Trophoblast cell (in vitro differentiated cells and primary cell): ENCODE results near the gene DLD.

Experiments used
- DNase-seq, 2 donors: peaks; one replicate each; pipeline ENCODE4 v3.0.0-alpha.2; 2016
- H2AFZ ChIP-seq: 2 replicates; pipeline ENCODE4 v1.6.1; 2013; ENCODE audit warnings: low read length, moderate library complexity, mild to moderate bottlenecking; ENCODE audit not compliant: insufficient read depth, poor library complexity
- H2AK5ac ChIP-seq: 2 replicates; pipeline ENCODE4 v1.6.1; 2013; ENCODE audit warnings: mild to moderate bottlenecking, low read length
- H2BK120ac ChIP-seq: 2 replicates; pipeline ENCODE4 v1.6.1; 2013; ENCODE audit warnings: low read length, mild to moderate bottlenecking, moderate library complexity; ENCODE audit not compliant: insufficient read depth, poor library complexity
- H2BK12ac ChIP-seq: 2 replicates; pipeline ENCODE4 v1.6.1; 2013; ENCODE audit warnings: mild to moderate bottlenecking, low read length, moderate library complexity
- H2BK5ac ChIP-seq: 2 replicates; pipeline ENCODE4 v1.6.1; 2013; ENCODE audit warnings: low read length, low read depth, moderate library complexity, mild to moderate bottlenecking; ENCODE audit not compliant: poor library complexity
- H3K14ac ChIP-seq: 2 replicates; pipeline ENCODE4 v1.6.1; 2013; ENCODE audit warnings: mild to moderate bottlenecking, low read length
- H3K18ac ChIP-seq: 2 replicates; pipeline ENCODE4 v1.6.1; 2013; ENCODE audit warnings: mild to moderate bottlenecking, low read length
- H3K23ac ChIP-seq: 2 replicates; pipeline ENCODE4 v1.6.1; 2013; ENCODE audit warnings: low read length
- H3K27ac ChIP-seq: 2 replicates; pipeline ENCODE4 v1.5.1; 2013; ENCODE audit warnings: low read depth, mild to moderate bottlenecking, inconsistent platforms, low read length, moderate library complexity
- H3K27me3 ChIP-seq: 2 replicates; pipeline ENCODE4 v1.6.1; 2013; ENCODE audit warnings: inconsistent platforms, mild to moderate bottlenecking, low read length, moderate library complexity; ENCODE audit not compliant: insufficient read depth
- H3K36me3 ChIP-seq, 2 experiments: 1 replicate in 1 of 2; 2 replicates in 1 of 2; pipeline ENCODE4 v1.6.1; 2013; ENCODE audit warnings: low read length in 2 of 2, mild to moderate bottlenecking in 2 of 2, moderate library complexity in 1 of 2; ENCODE audit not compliant: insufficient read depth in 2 of 2, control insufficient read depth in 1 of 2
- H3K4ac ChIP-seq: 2 replicates; pipeline ENCODE4 v1.6.1; 2013; ENCODE audit warnings: low read depth, mild to moderate bottlenecking, low read length, moderate library complexity
- H3K4me1 ChIP-seq, 2 experiments: 1 replicate in 1 of 2; 2 replicates in 1 of 2; pipeline ENCODE4 v1.6.1; 2013; ENCODE audit warnings: low read length in 2 of 2, mild to moderate bottlenecking in 2 of 2, moderate library complexity in 1 of 2; ENCODE audit not compliant: insufficient read depth in 2 of 2, control insufficient read depth in 1 of 2
- H3K4me2 ChIP-seq: 2 replicates; pipeline ENCODE4 v1.6.1; 2013; ENCODE audit warnings: inconsistent platforms, mild to moderate bottlenecking, low read length, moderate library complexity
- H3K4me3 ChIP-seq: 2 replicates; pipeline ENCODE4 v1.5.1; 2013; ENCODE audit warnings: mild to moderate bottlenecking, low read depth, low read length, inconsistent platforms
- H3K79me1 ChIP-seq: one replicate; pipeline ENCODE4 v1.6.1; 2013; ENCODE audit warnings: low read length
- H3K79me2 ChIP-seq: 2 replicates; pipeline ENCODE4 v1.6.1; 2013; ENCODE audit warnings: low read length, mild to moderate bottlenecking; ENCODE audit not compliant: control insufficient read depth, insufficient read depth, poor library complexity
- H3K9ac ChIP-seq: 2 replicates; pipeline ENCODE4 v1.6.1; 2013; ENCODE audit warnings: mild to moderate bottlenecking, low read length
- H3K9me3 ChIP-seq: 2 replicates; pipeline ENCODE4 v1.6.1; 2013; ENCODE audit warnings: low read depth, mild to moderate bottlenecking, control low read depth, inconsistent platforms, low read length; ENCODE audit not compliant: insufficient read depth
- H4K12ac ChIP-seq: 2 replicates; pipeline ENCODE4 v1.6.1; 2013; ENCODE audit warnings: low read depth, mild to moderate bottlenecking, low read length, moderate library complexity
- H4K8ac ChIP-seq: 2 replicates; pipeline ENCODE4 v1.6.1; 2013; ENCODE audit warnings: low read depth, mild to moderate bottlenecking, low read length, moderate library complexity
- H4K91ac ChIP-seq: one replicate; pipeline ENCODE4 v1.6.1; 2013; ENCODE audit warnings: low read depth, mild to moderate bottlenecking, low read length, moderate library complexity
- WGBS: extraction: QIAGEN DNeasy Blood & Tissue Kit; methylation state at CpG from one replicate; pipeline ENCODE4 v1.1.7; 2013; ENCODE audit warnings: missing lambda C conversion rate; ENCODE audit not compliant: insufficient read length, insufficient coverage; ENCODE audit errors: extremely low coverage; 5-methylcytosine and 5-hydroxymethylcytosine counted together

Gene DLD

GRCh38 chr7:107969856-107970255, 78.9 kb downstream of the DLD start:
- Histone ChIP-seq H3K4me1 (peaks cover 0 to 7% of the 10 kb centered on the region in 2 experiments), H3K79me1 (no peaks in the 10 kb centered on the region), H3K9ac (no peak overlapping the region), H3K27ac (no peak overlapping the region), H4K12ac (no peak overlapping the region), H3K79me2 (no peaks in the 10 kb centered on the region), H3K23ac (no peak overlapping the region), H3K36me3 (peaks cover 32 to 61% of the 10 kb centered on the region in 2 experiments), H2BK12ac (no peak overlapping the region), H3K4ac (no peak overlapping the region), H3K9me3 (no peaks in the 10 kb centered on the region), H3K27me3 (no peaks in the 10 kb centered on the region), H3K4me2 (no peak overlapping the region), H4K91ac (no peak overlapping the region), H2BK5ac (no peak overlapping the region), H2BK120ac (no peak overlapping the region), H3K18ac (no peak overlapping the region), H4K8ac (no peak overlapping the region), H2AK5ac (no peak overlapping the region), H3K4me3 (no peak overlapping the region), H3K14ac (no peak overlapping the region), H2AFZ (no peak overlapping the region)
- DNase-seq: no peak
- WGBS: no CpG with 5 or more reads among the region's 6 CpGs
